Lower leg skin (tissue), 3 donors: ENCODE measurements around the gene GCHFR.

ENCODE experiments used
- CTCF ChIP-seq, 3 donors: fragments of 450-650 bp; IDR thresholded peaks; one replicate each; pipeline ENCODE4 v1.5.1; 2016; ENCODE audit warnings: antibody characterized with exemption in 3 of 3, mild to moderate bottlenecking in 3 of 3, moderate library complexity in 2 of 3
- POLR2A ChIP-seq, 2 donors: fragments of 450-650 bp; IDR thresholded peaks; one replicate each; pipeline ENCODE4 v1.6.1; 2016 to 2017; ENCODE audit warnings: antibody characterized with exemption in 2 of 2, mild to moderate bottlenecking in 1 of 2, moderate library complexity in 1 of 2

DNA sequence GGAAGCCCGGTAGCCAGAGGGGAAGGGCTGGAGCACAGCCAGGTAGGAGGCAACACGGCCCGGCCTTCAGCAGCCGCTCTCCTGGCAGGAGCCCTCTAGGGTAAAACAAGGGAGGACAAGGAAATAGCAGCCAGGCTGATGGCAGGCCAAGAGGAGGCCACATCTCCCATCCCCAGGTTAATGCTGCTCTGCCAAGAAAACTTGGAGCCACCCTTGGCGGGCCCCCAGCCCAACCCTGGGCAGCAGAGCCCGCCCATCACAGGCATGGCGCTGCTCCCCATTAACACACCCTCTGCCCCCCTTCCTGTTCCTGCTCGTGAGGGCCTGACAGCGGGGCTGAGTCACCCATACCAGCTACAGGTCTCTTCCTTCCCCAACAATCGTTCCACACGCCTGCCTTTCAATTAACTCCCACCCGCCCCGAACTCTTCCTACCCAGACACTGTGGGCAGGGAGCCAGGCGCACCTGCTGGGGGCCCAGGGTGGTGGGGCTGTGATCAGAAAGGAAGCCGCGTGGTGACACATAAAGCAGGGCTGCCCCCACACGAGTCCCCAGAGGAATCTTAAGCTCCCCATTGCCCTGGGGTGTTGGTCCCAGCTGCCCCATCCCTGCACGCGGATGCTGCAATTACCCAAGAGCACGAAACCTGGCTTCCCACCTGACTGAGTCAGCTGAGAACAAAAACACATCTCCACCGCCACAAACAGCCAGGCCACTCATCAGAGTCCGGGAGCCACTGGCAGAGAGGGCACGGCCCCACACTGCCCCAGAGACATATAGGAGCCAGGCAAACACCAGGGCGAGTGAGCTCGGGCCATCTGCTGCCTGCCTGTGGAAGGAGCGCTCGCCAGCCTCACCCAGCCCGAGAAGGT lies 5.6 kb downstream of the GCHFR start, which contains the start of gene C15orf62:
- TF ChIP-seq CTCF (IDR thresholded peaks at IDR 0.05) (no peak), POLR2A (IDR thresholded peaks at IDR 0.05) (no peak)
